Measurements from ENCODE around the gene ADAMTSL2.

DNA sequence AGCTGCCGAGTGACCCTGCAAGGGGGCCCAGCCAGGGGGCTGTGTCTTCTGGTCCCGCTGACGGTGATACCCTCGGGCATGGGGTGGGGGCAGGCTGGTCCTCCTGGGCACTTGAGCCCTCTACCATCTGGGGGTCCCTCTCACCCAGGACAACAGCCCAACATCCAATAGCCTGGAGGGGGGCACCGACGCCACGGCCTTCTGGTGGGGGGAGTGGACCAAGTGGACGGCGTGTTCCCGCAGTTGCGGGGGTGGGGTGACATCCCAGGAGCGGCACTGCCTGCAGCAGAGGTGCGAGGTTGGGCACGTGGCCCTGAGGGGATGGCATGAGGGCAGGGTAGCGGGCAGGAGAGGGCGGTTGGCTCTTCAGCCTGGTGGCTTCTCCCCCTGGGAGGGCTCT, 2.8 kb downstream of the ADAMTSL2 start:
- TF ChIP-seq FOXM1 (IDR thresholded peaks at IDR 0.05; ENCODE audit: low read depth) = no peak
- no peak for TF ChIP-seq RFX5 (IDR thresholded peaks at IDR 0.05; ENCODE audit: low read length)
- no peak for TF ChIP-seq CTCF (IDR thresholded peaks at IDR 0.05)
- no peak for TF ChIP-seq SIN3A (IDR thresholded peaks at IDR 0.05; ENCODE audit: borderline replicate concordance, low read depth, low read length)
- no peak for TF ChIP-seq FOXJ3 (CRISPR knock-in tag; IDR thresholded peaks at IDR 0.05)
- no peak for TF ChIP-seq POLR2AphosphoS5 (IDR thresholded peaks at IDR 0.05; ENCODE audit: low read depth, low read length)
- TF ChIP-seq TAF1 (IDR thresholded peaks at IDR 0.05; ENCODE audit: borderline replicate concordance, low read depth, low read length) = no peak
- TF ChIP-seq ELF1 (IDR thresholded peaks at IDR 0.05) = no peak

All from SK-N-SH (cell line).